Upper lobe of left lung (tissue), 6 donors: ENCODE results near the gene CCDC89. TPM values are rescaled to one million over a fixed set of nuclear protein-coding genes. Genes with fewer than 3 reads are reported as not detected.

ENCODE experiments used
- ATAC-seq, 2 donors: fragments of 200-7000 bp; cut with Tn5 transposase; one replicate each; pipeline ENCODE4 v1.9.1; 2022; ENCODE audit warnings: mild to moderate bottlenecking in 2 of 2, moderate library complexity in 2 of 2; ENCODE audit not compliant: low FRiP score in 2 of 2
- DNase-seq, 2 donors: peaks; one replicate each; pipeline ENCODE4 v3.0.0-alpha.2; 2019 to 2020
- H3K27ac ChIP-seq, 4 donors: fragments of 200-600 bp; sonication (generic); one replicate each; pipeline ENCODE4 v1.5.1; 2016 to 2019
- H3K27me3 ChIP-seq, 4 donors: fragments of 200-600 bp; sonication (generic); one replicate each; pipeline ENCODE4 v1.5.1; 2017 to 2019
- H3K36me3 ChIP-seq, 4 donors: fragments of 200-600 bp; sonication (generic); one replicate each; pipeline ENCODE4 v1.5.1; 2016 to 2019
- H3K4me1 ChIP-seq, 4 donors: fragments of 200-600 bp; sonication (generic); one replicate each; pipeline ENCODE4 v1.5.1; 2018 to 2019
- H3K4me3 ChIP-seq, 4 donors: fragments of 200-600 bp; sonication (generic); one replicate each; pipeline ENCODE4 v1.5.1; 2017 to 2019; ENCODE audit warnings: mild to moderate bottlenecking in 2 of 4, moderate library complexity in 1 of 4
- H3K9me3 ChIP-seq, 4 donors: fragments of 200-600 bp; sonication (generic); one replicate each; pipeline ENCODE4 v1.5.1; 2018 to 2019
- EP300 ChIP-seq, 4 donors: sonication (generic); formaldehyde crosslinking; IDR thresholded peaks; one replicate each; pipeline ENCODE4 v1.5.1; 2017; ENCODE audit warnings: antibody characterized with exemption in 4 of 4, control low read depth in 2 of 4
- POLR2A ChIP-seq, 4 donors: fragments of 450-650 bp; IDR thresholded peaks; one replicate each; pipeline ENCODE4 v1.5.1; 2016 to 2017; ENCODE audit warnings: antibody characterized with exemption in 4 of 4, mild to moderate bottlenecking in 2 of 4
- POLR2AphosphoS5 ChIP-seq, 2 donors: sonication (generic); formaldehyde crosslinking; IDR thresholded peaks; one replicate each; pipeline ENCODE4 v1.5.1; 2017; ENCODE audit warnings: antibody characterized with exemption in 2 of 2
- WGBS, 2 donors: methylation state at CpG; one replicate each; pipeline ENCODE4 v1.1.5; 2017 to 2018; 5-methylcytosine and 5-hydroxymethylcytosine counted together
- total RNA-seq, 6 donors: library from RNA; depleted of rRNA in 4 of 6; stranded (reverse); fragments of >200 nt in 4 of 6; gene quantifications; one replicate each; pipeline versions ENCODE4 v1.1.0 to v1.2.1, GENCODE V29; 2016 to 2021
- TF ChIP-seq, protein P1 (sequence below), 6 experiments: fragments of 450-650 bp in 4 of 6; fragments of 200-600 bp in 2 of 6; sonication (generic) in 2 of 6; IDR thresholded peaks; one replicate each; pipeline ENCODE4 v1.5.1; 2016 to 2019; ENCODE audit warnings: antibody characterized with exemption in 6 of 6
- donor health status: DM: no; HTN: no; CAD: no; lungs with moderate emphysema.
- donor health status: DM: no; HTN: yes; CAD: no; lungs with severe emphysema.

CCDC89 gene
- total RNA-seq, 6 donors from 2014 or later: 0.46 to 14.7 (median 2.8) TPM

DNA sequence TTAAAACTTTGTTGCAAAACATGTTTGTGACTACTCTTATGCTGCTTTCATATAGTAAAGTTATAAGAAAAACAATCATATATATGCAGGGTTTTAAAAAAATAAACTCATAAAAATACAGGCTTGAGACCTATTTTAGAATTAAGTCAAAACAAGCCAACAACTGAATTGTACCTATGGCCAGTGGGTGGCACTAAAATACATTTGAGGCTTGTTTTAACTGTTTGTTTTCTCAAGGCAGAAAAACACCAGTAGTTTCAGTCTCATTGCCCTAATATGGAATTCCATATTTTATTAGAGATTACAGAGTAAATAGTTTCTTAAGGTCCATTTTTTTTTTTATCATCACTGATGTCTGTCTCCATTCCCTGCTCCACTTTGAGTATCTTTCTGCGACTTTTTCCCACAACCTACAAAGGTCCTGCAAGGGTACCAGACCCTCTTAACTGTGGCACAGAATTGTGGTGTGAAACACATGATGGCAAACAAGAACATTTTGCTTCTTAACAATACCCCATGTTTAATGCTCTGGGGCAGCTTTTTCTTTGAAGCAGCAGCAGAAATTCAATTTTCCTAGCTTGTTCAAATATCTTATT is 8.5 kb upstream of the CCDC89 start:
- no peak overlapping the region for H3K4me3 ChIP-seq
- H3K36me3 ChIP-seq: peaks cover 0 to 2% (median 0%) of the 10 kb centered on the region in 4 donors
- no peak for TF ChIP-seq POLR2A (IDR thresholded peaks at IDR 0.05)
- TF ChIP-seq, protein P1, sequence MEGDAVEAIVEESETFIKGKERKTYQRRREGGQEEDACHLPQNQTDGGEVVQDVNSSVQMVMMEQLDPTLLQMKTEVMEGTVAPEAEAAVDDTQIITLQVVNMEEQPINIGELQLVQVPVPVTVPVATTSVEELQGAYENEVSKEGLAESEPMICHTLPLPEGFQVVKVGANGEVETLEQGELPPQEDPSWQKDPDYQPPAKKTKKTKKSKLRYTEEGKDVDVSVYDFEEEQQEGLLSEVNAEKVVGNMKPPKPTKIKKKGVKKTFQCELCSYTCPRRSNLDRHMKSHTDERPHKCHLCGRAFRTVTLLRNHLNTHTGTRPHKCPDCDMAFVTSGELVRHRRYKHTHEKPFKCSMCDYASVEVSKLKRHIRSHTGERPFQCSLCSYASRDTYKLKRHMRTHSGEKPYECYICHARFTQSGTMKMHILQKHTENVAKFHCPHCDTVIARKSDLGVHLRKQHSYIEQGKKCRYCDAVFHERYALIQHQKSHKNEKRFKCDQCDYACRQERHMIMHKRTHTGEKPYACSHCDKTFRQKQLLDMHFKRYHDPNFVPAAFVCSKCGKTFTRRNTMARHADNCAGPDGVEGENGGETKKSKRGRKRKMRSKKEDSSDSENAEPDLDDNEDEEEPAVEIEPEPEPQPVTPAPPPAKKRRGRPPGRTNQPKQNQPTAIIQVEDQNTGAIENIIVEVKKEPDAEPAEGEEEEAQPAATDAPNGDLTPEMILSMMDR (IDR thresholded peaks at IDR 0.05): peak in 3 of 6 experiments; percentile 35 to 53 (median 37)
- DNase-seq (no peak), ATAC-seq (no peak)
- WGBS, 2 donors: 96 to 97% methylated on average over 1 of the region's 1 CpG
- no peak overlapping the region for H3K27ac ChIP-seq
- no peaks in the 10 kb centered on the region for H3K9me3 ChIP-seq
- no peaks in the 10 kb centered on the region for H3K27me3 ChIP-seq
- peaks cover 0 to under 1% (median 0%) of the 10 kb centered on the region in 4 donors for H3K4me1 ChIP-seq

DNA sequence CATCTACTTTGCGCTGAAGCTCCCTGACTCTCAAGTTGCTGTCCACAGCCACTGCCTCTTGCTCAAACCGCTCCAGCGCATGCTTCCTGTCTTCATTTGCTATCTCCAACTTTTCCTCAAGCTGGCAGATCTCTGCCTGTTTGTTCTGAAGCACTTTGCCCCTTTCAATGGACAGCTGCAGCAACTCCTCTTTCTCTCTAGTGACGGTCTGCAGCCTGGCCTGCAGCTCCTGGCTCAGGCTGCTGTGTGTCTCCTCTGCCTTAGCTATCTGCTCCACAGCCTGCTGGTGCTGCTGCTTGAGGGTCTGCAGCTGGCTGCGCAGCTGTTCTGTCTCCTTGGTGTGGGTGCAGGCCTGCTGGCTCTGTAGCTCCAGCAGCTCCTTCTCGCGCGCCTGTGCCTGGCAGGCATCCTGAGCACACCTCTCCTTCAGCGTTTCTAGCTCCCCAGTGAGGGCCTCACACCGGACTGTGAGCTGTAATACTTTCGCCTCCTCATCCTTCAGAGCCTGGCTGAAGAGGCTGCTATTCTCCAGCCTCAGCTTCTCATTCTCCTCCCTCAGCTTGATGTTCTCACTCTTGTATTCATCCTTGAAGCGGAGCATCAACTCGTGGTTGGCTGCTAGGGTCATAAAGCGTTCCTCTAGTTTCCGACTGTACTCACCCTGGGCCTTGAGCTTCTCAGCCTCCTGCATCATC is 723 bp downstream of the CCDC89 start:
- peak; percentile 1 to 69 for ATAC-seq
- no peaks in the 10 kb centered on the region for H3K27me3 ChIP-seq
- 76 to 79% methylated on average over 15 of the region's 15 CpGs for WGBS, 2 donors
- peak overlapping the region in 3 of 4 donors; percentile 9 to 40 (median 30) for H3K4me3 ChIP-seq
- no peak for TF ChIP-seq POLR2A (IDR thresholded peaks at IDR 0.05)
- TF ChIP-seq POLR2AphosphoS5 (IDR thresholded peaks at IDR 0.05): peak; percentile 41 to 51
- peak overlapping the region; percentile 12 to 28 (median 24) for H3K27ac ChIP-seq
- peak; percentile 29 to 63 for DNase-seq
- H3K36me3 ChIP-seq: no peaks in the 10 kb centered on the region
- H3K4me1 ChIP-seq: peaks cover 0 to 7% (median 0%) of the 10 kb centered on the region in 4 donors
- H3K9me3 ChIP-seq: no peaks in the 10 kb centered on the region

DNA sequence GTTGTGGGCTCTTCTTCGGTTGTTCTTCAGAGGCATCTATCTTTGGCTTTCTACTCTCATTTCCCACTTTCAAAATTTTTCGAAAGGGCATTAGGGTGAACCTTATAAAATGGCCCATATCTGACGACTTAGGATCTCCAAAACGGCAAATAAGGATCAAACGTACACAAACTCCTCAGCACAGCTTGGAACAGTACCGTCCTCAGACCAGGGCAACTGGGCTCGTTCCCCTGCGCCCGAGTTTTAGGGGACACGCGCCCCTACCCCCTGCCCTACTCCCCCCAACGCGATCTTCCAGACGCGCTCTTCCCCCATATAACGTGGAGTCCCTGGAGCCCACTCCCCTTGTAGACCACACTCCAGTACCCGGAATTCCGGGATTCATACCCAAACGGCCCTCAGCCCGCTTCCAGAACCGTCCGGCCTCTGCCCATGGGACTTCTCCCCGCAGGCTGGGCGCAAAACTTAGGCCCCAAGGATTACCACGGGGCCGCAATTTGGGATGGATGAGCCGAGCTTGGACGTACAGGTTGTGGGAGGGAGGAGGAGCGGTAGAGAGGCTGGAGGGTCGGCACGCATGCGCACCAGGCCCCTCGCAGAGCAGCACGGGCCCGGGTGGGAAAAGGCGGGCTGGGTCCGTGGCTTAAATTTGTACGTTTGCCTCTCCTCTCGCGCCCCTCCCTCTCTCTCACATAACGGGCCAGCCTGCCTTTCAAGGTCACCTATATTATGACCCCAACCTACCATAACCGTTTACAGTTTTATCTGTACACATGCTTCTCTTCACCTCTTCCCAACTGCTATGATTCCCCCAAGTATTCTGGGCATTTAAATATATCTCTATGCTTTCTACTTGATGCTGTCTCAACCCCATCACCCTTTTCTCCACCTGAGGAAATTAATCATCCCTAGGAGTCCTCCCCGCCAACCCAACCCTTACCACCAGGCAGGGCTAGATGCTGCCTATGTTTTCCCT is 3.4 kb downstream of the CCDC89 start:
- ATAC-seq: peak; percentile 69 to 76
- peak overlapping the region in 2 of 4 donors; percentile 36 to 44 for H3K27ac ChIP-seq

DNA sequence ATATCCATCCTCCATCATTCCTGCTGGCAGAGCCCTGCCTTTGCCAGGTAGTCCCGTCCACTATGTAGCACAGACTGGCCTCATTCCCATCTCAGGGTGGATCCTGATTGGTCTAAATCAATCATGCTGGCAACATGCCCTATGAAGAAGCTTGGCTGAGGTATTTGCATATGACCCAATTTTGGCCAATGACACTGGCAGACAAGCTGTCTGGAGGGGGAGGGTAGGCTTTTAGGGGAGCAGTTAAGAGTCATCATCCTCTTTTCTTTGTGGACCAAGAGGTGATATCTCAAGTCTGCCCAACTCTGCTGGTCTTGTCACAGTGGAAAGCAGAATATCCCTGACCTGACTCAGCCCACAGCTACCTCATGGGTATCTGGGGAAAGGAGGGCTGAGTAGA is 5.1 kb downstream of the CCDC89 start:
- H3K27ac ChIP-seq: no peak overlapping the region
- ATAC-seq (no peak), DNase-seq (no peak)
- H3K27me3 ChIP-seq: no peaks in the 10 kb centered on the region
- no peaks in the 10 kb centered on the region for H3K36me3 ChIP-seq
- H3K4me3 ChIP-seq: no peak overlapping the region
- no peaks in the 10 kb centered on the region for H3K9me3 ChIP-seq
- H3K4me1 ChIP-seq: peaks cover 0 to 7% (median 0%) of the 10 kb centered on the region in 4 donors
- TF ChIP-seq, protein P1 (IDR thresholded peaks at IDR 0.05): no peak
- TF ChIP-seq POLR2AphosphoS5 (IDR thresholded peaks at IDR 0.05) (no peak), POLR2A (IDR thresholded peaks at IDR 0.05) (no peak), EP300 (IDR thresholded peaks at IDR 0.05) (no peak)
- 58 to 62% methylated on average over 1 of the region's 1 CpG for WGBS, 2 donors

More for the DNA sequence above, 3.4 kb downstream of the CCDC89 start:
- peak overlapping the region; percentile 8 to 66 (median 50) for H3K4me3 ChIP-seq
- TF ChIP-seq POLR2AphosphoS5 (IDR thresholded peaks at IDR 0.05): no peak
- no peak for TF ChIP-seq EP300 (IDR thresholded peaks at IDR 0.05)
- TF ChIP-seq, protein P1 (IDR thresholded peaks at IDR 0.05): no peak
- TF ChIP-seq POLR2A (IDR thresholded peaks at IDR 0.05): no peak
- WGBS, 2 donors: 29 to 36% methylated on average over 32 to 43 of the region's 43 CpGs
- DNase-seq: peak; percentile 64 to 93
- no peaks in the 10 kb centered on the region for H3K36me3 ChIP-seq
- H3K4me1 ChIP-seq: peaks cover 0 to 7% (median 0%) of the 10 kb centered on the region in 4 donors
- no peaks in the 10 kb centered on the region for H3K27me3 ChIP-seq
- no peaks in the 10 kb centered on the region for H3K9me3 ChIP-seq

DNA sequence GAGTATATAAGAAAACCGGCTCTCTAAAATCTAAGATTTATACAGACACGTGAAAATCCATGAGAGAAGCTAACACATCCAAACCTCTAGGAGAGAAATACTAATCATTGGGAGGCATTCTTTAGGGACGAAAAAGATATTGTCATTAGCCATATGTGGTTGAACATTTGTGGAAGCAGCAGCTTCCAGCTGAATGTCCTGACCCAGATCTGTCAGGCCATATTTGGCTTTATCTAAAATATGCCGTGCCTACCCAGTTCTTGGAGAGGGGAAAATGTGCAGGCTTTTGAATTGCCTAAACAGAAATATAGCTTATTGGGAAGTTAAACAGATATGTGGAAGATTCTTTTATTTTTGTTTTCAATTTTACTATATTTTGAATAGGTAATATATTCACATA is 6.4 kb downstream of the CCDC89 start:
- Histone ChIP-seq H3K27me3 (no peaks in the 10 kb centered on the region), H3K9me3 (no peaks in the 10 kb centered on the region), H3K36me3 (no peaks in the 10 kb centered on the region), H3K4me3 (no peak overlapping the region), H3K27ac (no peak overlapping the region), H3K4me1 (peaks cover 0 to 7% (median 0%) of the 10 kb centered on the region in 4 donors)
- ATAC-seq (no peak), DNase-seq (no peak)
- 86% methylated on average over 4 of the region's 4 CpGs for WGBS, 2 donors
- TF ChIP-seq POLR2AphosphoS5 (IDR thresholded peaks at IDR 0.05) (no peak), POLR2A (IDR thresholded peaks at IDR 0.05) (no peak), EP300 (IDR thresholded peaks at IDR 0.05) (no peak)
- TF ChIP-seq, protein P1 (IDR thresholded peaks at IDR 0.05): no peak
